Mesodermal cell (in vitro differentiated cells): Measurements from ENCODE around the gene CLN6.

ENCODE experiments used
- H3K27ac ChIP-seq: 2 replicates; pipeline ENCODE4 v1.7.0; 2013; ENCODE audit warnings: mild to moderate bottlenecking, low read depth, low read length, moderate library complexity; ENCODE audit not compliant: severe bottlenecking
- H3K36me3 ChIP-seq: 2 replicates; pipeline ENCODE4 v1.7.1; 2013; ENCODE audit warnings: mild to moderate bottlenecking, low read length, moderate library complexity; ENCODE audit not compliant: control insufficient read depth, insufficient read depth
- H3K4me1 ChIP-seq: one replicate; pipeline ENCODE4 v1.7.1; 2013; ENCODE audit warnings: mild to moderate bottlenecking, low read length; ENCODE audit not compliant: insufficient read depth, control insufficient read depth, poor library complexity, severe bottlenecking
- H3K4me3 ChIP-seq: 2 replicates; pipeline ENCODE4 v1.7.0; 2013; ENCODE audit warnings: low read length, control low read depth, mild to moderate bottlenecking; ENCODE audit not compliant: insufficient read depth, poor library complexity, severe bottlenecking; ENCODE audit errors: extremely low read depth
- H3K9me3 ChIP-seq: 2 replicates; pipeline ENCODE4 v1.7.1; 2013; ENCODE audit warnings: mild to moderate bottlenecking, low read length, moderate library complexity; ENCODE audit not compliant: control insufficient read depth
- WGBS, 2 experiments: methylation state at CpG; one replicate each; pipeline ENCODE4 v1.1.5; 2013; ENCODE audit warnings: missing lambda C conversion rate in 2 of 2; ENCODE audit not compliant: insufficient coverage in 2 of 2; 5-methylcytosine and 5-hydroxymethylcytosine counted together

Gene CLN6

GRCh38 chr15:68158046-68158628 is 71.4 kb downstream of the CLN6 start:
- no peak overlapping the region for H3K27ac ChIP-seq
- 87 to 89% methylated on average over 3 of the region's 3 CpGs for WGBS, 2 experiments
- no peaks in the 10 kb centered on the region for H3K4me1 ChIP-seq
- H3K4me3 ChIP-seq, result no peak overlapping the region
- H3K9me3 ChIP-seq, result no peaks in the 10 kb centered on the region
- peaks cover 47% of the 10 kb centered on the region for H3K36me3 ChIP-seq

- Histone ChIP-seq H3K4me1 (no peaks in the 10 kb centered on the region), H3K9me3 (no peaks in the 10 kb centered on the region), H3K27ac (no peak overlapping the region), H3K36me3 (peaks cover 37% of the 10 kb centered on the region), H3K4me3 (no peak overlapping the region)
- WGBS, 2 experiments, result no CpG with 5 or more reads among the region's 1 CpG
Observed at GRCh38 chr15:68157074-68157473, 72.5 kb downstream of the CLN6 start.
